NCI-H460 (cell line): ENCODE results near the gene NATD1. TPM values are rescaled to one million over a fixed set of nuclear protein-coding genes. Genes with fewer than 3 reads are reported as not detected.
"Not testable (repeated sequence)": the region's sequence is repeated elsewhere in the genome, so short reads cannot be mapped to it uniquely, and the experiment has no call there.

ENCODE experiments used
- DNase-seq: peaks from one replicate; pipeline ENCODE4 v3.0.0-alpha.2; 2016; ENCODE audit warnings: low read depth; ENCODE audit errors: extremely low read depth
- small RNA-seq, 2 experiments: library from RNA; depleted of rRNA; stranded (forward); fragments of <200 nt; gene quantifications; one replicate each; pipeline ENCODE3, GENCODE V24; 2014
- total RNA-seq: library from RNA; depleted of rRNA; stranded (reverse); fragments of >200 nt; shearing (Covaris generic); gene quantifications from 2 replicates; pipeline ENCODE4 v1.2.3, GENCODE V29; 2014; rRNA removed

Gene NATD1
- total RNA-seq, 1 experiment from 2014 or later = 2.2 TPM

DNA sequence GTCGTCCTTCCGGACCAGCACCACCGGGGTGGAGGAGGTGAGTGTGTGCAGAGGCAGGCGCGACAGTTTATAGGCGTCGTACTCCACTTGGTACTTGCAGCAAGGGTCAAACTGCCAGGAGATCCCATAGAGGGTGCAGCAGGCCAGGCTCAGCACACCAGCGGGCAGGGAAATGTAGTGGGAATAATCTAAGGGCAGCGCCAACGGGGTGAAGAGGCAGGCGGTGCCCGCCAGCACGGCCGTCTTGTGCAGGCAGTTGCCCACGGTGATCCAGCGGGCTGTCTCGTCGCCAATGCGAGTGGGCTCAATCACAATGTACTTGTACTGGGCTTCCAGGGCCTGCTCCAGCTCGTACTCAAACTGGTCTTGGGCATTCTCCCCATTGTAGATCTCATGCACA lies 54.8 kb downstream of the NATD1 start:
- no peak for DNase-seq

DNA sequence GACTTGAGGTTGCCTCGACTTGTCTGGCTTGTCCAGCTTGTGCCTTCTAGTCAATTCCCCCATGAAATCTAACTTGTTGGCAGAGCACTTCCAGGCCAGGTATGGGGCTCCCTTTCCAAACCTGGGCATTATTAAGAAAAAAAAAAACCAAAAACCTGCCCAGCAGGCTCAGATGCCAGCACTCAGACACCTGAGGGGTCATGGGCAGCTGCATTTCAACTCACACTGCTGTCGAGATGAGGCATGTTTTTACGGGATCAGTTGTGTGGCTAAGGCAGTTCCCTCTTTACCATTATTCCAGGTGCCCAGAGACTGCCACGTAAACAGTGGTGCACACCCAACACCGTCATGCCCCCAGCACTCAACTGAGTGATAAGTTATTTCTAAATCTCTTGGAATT lies 57.1 kb downstream of the NATD1 start:
- DNase-seq = no peak

DNA sequence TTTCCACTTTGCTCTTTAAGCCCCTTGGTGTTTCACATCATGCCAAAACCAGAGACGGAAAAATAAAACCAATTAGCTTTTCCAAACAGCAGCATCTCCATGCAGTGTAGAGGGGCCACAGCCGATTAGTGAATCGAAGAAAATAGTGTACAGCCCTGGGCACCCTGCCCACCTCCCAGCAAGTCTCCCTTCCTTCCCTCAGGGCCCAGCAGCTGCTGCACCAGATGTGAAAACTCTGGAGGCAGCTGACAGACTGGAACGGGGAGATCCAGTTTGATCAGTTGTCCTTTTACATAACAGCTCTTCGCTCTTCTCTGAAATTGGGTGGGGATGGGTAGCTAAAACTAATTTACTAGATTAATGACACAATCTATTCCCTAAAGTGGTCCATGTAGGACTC lies 58.5 kb downstream of the NATD1 start:
- no peak for DNase-seq

DNA sequence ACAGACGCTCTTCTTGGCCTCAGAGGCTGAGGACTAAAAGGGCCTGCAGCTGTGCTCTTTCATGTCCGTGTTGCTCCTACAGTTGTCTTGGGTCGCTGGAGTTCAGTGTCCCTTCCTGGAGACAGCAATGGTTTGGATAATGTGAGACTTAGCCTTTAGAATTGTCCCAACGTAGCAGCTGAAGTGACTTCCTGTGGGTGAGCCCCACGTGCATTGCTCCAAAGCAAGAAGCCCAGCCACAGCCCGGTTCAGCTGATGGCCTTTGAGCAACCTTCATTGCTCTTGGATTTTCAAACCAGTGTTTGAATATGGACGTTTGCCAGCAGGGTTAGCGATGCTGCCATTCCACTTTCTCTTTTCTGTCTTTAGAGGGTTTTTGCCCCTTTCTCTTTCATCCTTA lies 59.0 kb downstream of the NATD1 start:
- no peak for DNase-seq

DNA sequence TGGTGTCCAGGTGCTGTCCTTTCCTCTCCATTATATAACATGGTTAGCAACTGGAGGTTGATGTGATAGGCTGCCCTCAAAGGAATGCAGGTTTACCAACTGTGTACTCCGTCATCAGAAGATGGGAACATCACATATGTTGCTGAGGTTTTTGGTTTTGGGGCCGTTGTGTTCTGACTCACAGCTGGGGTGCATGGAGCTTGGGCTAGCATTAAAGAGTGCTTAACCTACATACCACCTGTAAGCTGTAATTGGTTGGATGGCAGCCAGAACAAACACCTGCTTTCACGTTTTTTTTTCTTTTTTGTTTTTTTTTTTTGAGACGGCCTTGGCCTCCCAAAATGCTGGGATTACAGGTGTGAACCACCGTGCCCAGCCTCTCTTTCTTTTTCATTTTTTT lies 60.2 kb downstream of the NATD1 start:
- no peak for DNase-seq

DNA sequence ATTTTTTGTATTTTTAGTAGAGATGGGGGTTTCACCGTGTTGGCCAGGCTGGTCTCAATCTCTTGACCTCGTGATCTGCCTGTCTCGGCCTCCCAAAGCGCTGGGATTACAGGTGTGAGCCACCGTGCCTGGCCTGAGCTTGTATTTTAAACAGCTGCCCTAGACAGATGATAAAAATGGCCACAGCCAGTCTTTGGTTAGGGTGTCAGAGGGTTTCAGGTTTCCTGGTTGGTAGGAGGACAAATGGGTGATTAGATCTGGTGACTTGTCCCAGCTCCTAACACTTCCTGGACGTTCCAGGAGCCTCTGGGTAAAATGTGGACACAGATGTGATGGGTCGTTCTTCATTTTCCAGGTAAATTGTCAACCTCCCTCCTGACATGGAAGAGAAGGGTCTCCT lies 60.8 kb downstream of the NATD1 start:
- DNase-seq = not testable (repeated sequence)

DNA sequence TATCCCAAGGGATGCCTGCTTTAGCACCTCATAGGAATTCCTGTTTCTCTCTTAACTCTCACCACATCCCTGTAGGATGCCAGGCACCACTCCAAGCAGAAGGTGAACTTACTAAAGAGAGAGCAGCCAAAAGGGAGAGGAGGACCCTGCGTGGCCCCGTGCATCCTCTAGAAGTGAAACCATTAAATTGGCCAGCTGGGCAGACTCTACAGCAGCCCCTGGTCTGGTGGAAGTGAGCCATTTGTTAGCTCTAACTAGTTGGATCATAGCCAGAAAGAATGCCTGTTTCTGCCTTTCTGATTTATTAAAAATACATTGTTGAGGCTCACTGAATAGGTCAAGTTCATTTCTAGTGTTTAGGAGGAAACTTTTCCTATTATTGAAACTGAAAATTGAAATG lies 61.5 kb downstream of the NATD1 start:
- no peak for DNase-seq

DNA sequence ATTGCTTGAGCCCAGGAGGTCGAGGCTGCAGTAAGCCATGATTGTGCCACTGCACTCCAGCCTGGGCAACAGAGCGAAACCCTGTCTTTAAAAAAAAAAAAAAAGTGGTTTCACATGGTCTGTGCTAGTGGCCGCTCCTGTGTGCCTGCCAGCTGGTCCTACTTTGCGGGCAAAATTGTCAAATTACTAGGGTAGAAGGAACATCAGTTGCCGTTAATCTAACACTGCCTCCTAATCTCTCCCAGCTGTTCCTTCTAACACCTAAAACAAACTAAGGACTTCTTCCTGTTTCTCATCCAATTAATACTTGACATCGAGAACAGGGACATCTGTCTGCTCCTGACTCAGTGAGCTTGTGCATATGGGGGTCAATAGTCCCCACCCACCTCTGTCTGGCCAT lies 63.1 kb downstream of the NATD1 start:
- DNase-seq = no peak

DNA sequence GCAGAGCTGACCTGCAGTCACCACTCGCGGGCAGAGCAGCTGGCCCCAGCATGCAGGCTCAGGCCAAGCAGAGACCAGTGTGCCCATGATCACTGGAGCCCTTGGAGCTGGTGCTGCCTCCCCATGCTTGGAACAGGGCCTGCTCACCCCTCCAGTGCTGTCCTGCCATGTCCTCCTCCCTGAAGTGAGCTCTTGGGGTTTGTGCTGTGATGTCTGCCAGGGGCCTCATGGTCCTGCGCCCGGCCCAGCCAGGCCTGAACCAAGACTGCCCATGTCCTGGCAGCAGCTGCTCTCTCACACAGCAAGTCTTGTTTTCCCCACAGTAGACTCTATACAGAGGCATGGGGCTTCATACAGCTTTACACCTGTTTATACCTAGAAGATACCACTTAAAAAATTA lies 63.8 kb downstream of the NATD1 start:
- no peak for DNase-seq

Small RNA genes within 50 kb of the gene (small RNA-seq; reads per million reads assigned to genes)
- gene RN7SL426P = 0 to 0.02 reads per million in 2 experiments

Other genes with a start within 250 kb of the NATD1 start
- 125 and 148 TPM in 2 replicates for gene USP22, start 210.4 kb downstream of the NATD1 start, total RNA-seq
- 11.9 and 14.6 TPM in 2 replicates for gene DHRS7B, start 126.4 kb downstream of the NATD1 start, total RNA-seq
- 26.1 and 27.0 TPM in 2 replicates for gene TMEM11, start 39.2 kb downstream of the NATD1 start, total RNA-seq
- 18.6 and 23.9 TPM in 2 replicates for gene MAP2K3, start 31.3 kb upstream of the NATD1 start, total RNA-seq
- 3.2 and 4.3 TPM in 2 replicates for gene KCNJ12, start 122.9 kb upstream of the NATD1 start, total RNA-seq